K562 (cell line): ENCODE measurements around the gene SIRT7. TPM values are rescaled to one million over a fixed set of nuclear protein-coding genes. Genes with fewer than 3 reads are reported as not detected.
A peak's percentile ranks its signal among the peaks of the same experiment; 100 is the strongest.

Experiments
- ATAC-seq: fragments of 200-7000 bp; cut with Tn5 transposase; 3 replicates; pipeline ENCODE4 v1.9.1; 2020; ENCODE audit warnings: moderate library complexity
- BruUV-seq: library from RNA; stranded (reverse); fragments of 400-500 nt; replicated peaks from 2 replicates; lab custom pipeline; 2021; lab: Mats Ljungman, UMichigan
- CTCF ChIA-PET: fragments of 300-600 bp; formaldehyde crosslinking; extraction: SDS; loops from one replicate; lab custom pipeline; 2021; ENCODE audit warnings: low intra/inter-chr PET ratio; lab: Yijun Ruan, JAX
- POLR2A ChIA-PET: fragments of 300-600, 350-650 bp; sonication (Branson Sonifier 250); formaldehyde crosslinking; extraction: SDS; loops from one replicate; lab custom pipeline; 2021; ENCODE audit warnings: antibody characterized with exemption, inconsistent platforms; lab: Yijun Ruan, JAX
- DNase-seq, 4 experiments: peaks; one replicate each; pipeline versions ENCODE4 v3.0.0 to v3.0.0-alpha.2; 2011 to 2018; ENCODE audit warnings: low spot score in 3 of 4, mixed read lengths in 3 of 4; ENCODE audit errors: extremely low read depth in 1 of 4
- FAIRE-seq: peaks from 2 replicates; lab custom pipeline; 2011; peaks lifted over from hg19 to GRCh38; lab: Jason Lieb, UNC
- H2AFZ ChIP-seq: 2 replicates; pipeline ENCODE4 v1.6.0; 2011; ENCODE audit warnings: low read depth, low read length, control low read depth, inconsistent platforms
- H3K27ac ChIP-seq: fragments of 200-600 bp; 3 replicates; pipeline ENCODE4 v1.8.0; 2011; ENCODE audit warnings: low read depth, mild to moderate bottlenecking, control low read depth, inconsistent platforms, low read length, moderate library complexity, mixed read lengths; ENCODE audit errors: extremely low read depth
- H3K27me3 ChIP-seq, 2 experiments: fragments of 300-600 bp in 1 of 2; 2 replicates in 1 of 2; 3 replicates in 1 of 2; pipeline versions ENCODE4 v1.6.0 to v1.8.0; 2011; ENCODE audit warnings: inconsistent platforms in 2 of 2, low read length in 2 of 2, mild to moderate bottlenecking in 1 of 2, mixed read lengths in 1 of 2, moderate library complexity in 1 of 2; ENCODE audit not compliant: control insufficient read depth in 2 of 2, insufficient read depth in 2 of 2
- H3K36me3 ChIP-seq: fragments of 300-600 bp; 3 replicates; pipeline ENCODE4 v1.8.0; 2011; ENCODE audit warnings: mild to moderate bottlenecking, low read length, inconsistent platforms; ENCODE audit not compliant: control insufficient read depth, insufficient read depth
- H3K4me1 ChIP-seq, 2 experiments: fragments of 200-600 bp in 1 of 2; replicated peaks in 1 of 2; 2 replicates in 1 of 2; 3 replicates in 1 of 2; pipeline versions ENCODE4 v1.5.1 to v1.8.0; 2011; ENCODE audit warnings: inconsistent platforms in 2 of 2, low read length in 2 of 2, mild to moderate bottlenecking in 1 of 2, mixed read lengths in 1 of 2, moderate library complexity in 1 of 2; ENCODE audit not compliant: control insufficient read depth in 2 of 2, insufficient read depth in 2 of 2
- H3K4me2 ChIP-seq: 2 replicates; pipeline ENCODE4 v1.6.1; 2011; ENCODE audit warnings: low read length, control low read depth, inconsistent platforms, mixed read lengths; ENCODE audit not compliant: insufficient read depth
- H3K4me3 ChIP-seq: fragments of 200-600 bp; sonication (generic), shearing (Covaris generic); 2 replicates; pipeline ENCODE4 v1.5.1; 2016; ENCODE audit warnings: control low read depth, inconsistent platforms
- H3K79me2 ChIP-seq: fragments of 200-600 bp; 3 replicates; pipeline ENCODE4 v1.8.0; 2011; ENCODE audit warnings: low read length, inconsistent platforms; ENCODE audit not compliant: control insufficient read depth, insufficient read depth
- H3K9ac ChIP-seq, 2 experiments: 2 replicates each; pipeline versions ENCODE4 v1.6.0 to v1.6.1; 2011; ENCODE audit warnings: low read depth in 2 of 2, low read length in 2 of 2, control low read depth in 1 of 2, inconsistent platforms in 1 of 2, mild to moderate bottlenecking in 1 of 2, mixed read lengths in 1 of 2; ENCODE audit not compliant: insufficient read depth in 1 of 2
- H3K9me1 ChIP-seq: one replicate; pipeline ENCODE4 v1.6.0; 2011; ENCODE audit warnings: inconsistent platforms, mild to moderate bottlenecking, low read length, moderate library complexity; ENCODE audit not compliant: control insufficient read depth, insufficient read depth
- H3K9me3 ChIP-seq: replicated peaks from 2 replicates; pipeline ENCODE4 v1.5.1; 2011; ENCODE audit warnings: low read depth, low read length, inconsistent platforms; ENCODE audit not compliant: control insufficient read depth, insufficient read depth
- H4K20me1 ChIP-seq: replicated peaks from 2 replicates; pipeline ENCODE4 v1.6.1; 2011; ENCODE audit warnings: low read length, inconsistent platforms, mixed read lengths; ENCODE audit not compliant: control insufficient read depth, insufficient read depth
- POLR2G ChIP-seq: fragments of 200-400 bp; formaldehyde crosslinking; IDR thresholded peaks from 2 replicates; pipeline ENCODE4 v1.6.1; 2017; ENCODE audit warnings: low read depth, mild to moderate bottlenecking, antibody characterized with exemption, low read length, moderate library complexity
- RBFOX2 ChIP-seq: fragments of 200-400 bp; formaldehyde crosslinking; IDR thresholded peaks from 2 replicates; pipeline ENCODE4 v1.6.1; 2017; ENCODE audit warnings: low read depth, mild to moderate bottlenecking, low read length, moderate library complexity
- WGBS: fragments of 100-300 bp; shearing (Covaris generic); methylation state at CpG from one replicate; pipeline ENCODE4 v1.1.6; 2016; ENCODE audit warnings: low coverage, mixed read lengths; ENCODE audit not compliant: insufficient coverage; ENCODE audit errors: missing lambda C conversion rate; 5-methylcytosine and 5-hydroxymethylcytosine counted together
- in situ Hi-C: fragments of 300-500 bp; cut with MboI; formaldehyde crosslinking; loops from 4 replicates; pipeline ENCODE4 v1.15.0; 2018; ENCODE audit warnings: inconsistent platforms, mixed read lengths
- intact Hi-C: fragments of 100-400 bp; cut with micrococcal nuclease; formaldehyde crosslinking; loops from 2 replicates; pipeline ENCODE4 v1.14.2; 2022
- polyA plus RNA-seq, 8 experiments: library from polyadenylated mRNA; depleted of rRNA in 4 of 8; stranded (reverse) in 5 of 8; unstranded in 3 of 8; fragments of >200 nt; fragmentation: Nextera tagmentation in 2 of 8; fragmentation: Illumina TruSeq in 1 of 8; extraction: Ambion mirVana in 2 of 8; extraction: Trizol in 1 of 8; gene quantifications; 2 replicates each; pipeline versions ENCODE4 v1.2.1 to v1.2.3, GENCODE V29; 2011 to 2014; ENCODE audit warnings: inconsistent platforms in 1 of 8, missing spikeins in 1 of 8
- total RNA-seq, 7 experiments: library from RNA; depleted of rRNA in 6 of 7; stranded (reverse); fragments of >200 nt in 6 of 7; fragmentation: Illumina TruSeq in 2 of 7; extraction: Trizol in 2 of 7; gene quantifications; 2 replicates each; pipeline versions ENCODE4 v1.2.1 to v1.2.3, GENCODE V29; 2011 to 2021; ENCODE audit warnings: low replicate concordance in 1 of 7
- TF ChIP-seq, protein P1 (sequence below), 3 experiments: IDR thresholded peaks in 2 of 3; conservative IDR thresholded peaks in 1 of 3; 2 replicates each; pipeline ENCODE4 v1.5.1; 2011 to 2012; ENCODE audit warnings: low read length in 3 of 3, mild to moderate bottlenecking in 3 of 3, control low read depth in 2 of 3, improper control_type of control experiment in 1 of 3, inconsistent platforms in 1 of 3, low read depth in 1 of 3, mixed read lengths in 1 of 3, moderate library complexity in 1 of 3; ENCODE audit not compliant: insufficient read depth in 2 of 3

The SIRT7 gene
- total and polyA plus RNA-seq, 9 of the 15 experiments (the other 6 are each of a cell fraction or from before 2014, with no cell fraction given), result 1.6 to 54.8 (median 20.3) TPM

DNA sequence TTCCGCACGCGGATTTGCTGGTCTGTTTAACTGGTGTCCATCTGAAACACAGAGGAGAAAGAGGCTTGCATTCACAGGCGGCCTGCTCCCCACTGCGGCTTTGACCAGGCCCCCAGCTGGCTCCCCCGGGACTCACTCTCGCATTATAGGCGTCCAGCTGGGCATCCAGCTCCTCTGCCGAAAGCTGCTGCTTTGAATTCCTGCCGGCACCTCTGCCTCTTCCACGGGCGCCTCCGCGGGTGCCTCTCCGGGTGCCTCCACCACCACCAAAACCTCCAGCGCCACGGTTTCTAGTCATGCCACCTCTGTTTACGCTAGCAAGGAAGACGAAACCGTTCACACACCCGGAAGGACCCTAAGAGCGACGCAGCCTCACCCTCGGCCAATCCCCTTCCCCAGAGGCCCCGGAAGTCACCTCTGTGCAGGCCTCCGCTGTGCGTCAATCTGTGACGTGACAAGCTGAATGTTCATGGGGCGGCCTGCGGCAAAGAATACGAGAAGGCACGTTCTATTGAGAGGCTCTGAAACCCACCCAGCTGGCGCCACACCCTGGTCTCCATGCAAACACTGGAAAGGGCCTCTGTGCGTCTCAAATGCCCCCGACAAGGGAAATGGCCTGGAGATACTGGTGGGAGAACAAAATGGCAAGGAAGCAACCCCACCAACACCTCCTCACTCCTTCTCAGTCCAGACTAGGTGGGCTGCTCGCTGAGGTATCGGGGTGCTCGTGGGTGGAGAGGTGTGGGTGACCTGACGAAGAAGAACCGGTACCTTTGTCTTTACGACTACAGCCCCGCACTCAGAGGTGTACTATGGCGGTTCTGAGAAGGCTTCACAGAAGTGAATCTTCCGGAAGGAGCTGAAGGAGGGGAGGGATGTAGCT lies 29.6 kb downstream of the SIRT7 start:
- Histone ChIP-seq H3K27me3 (no peaks in the 10 kb centered on the region), H3K27ac (no peak overlapping the region), H3K9me1 (peaks cover 5% of the 10 kb centered on the region), H2AFZ (no peak overlapping the region), H3K79me2 (peaks cover 71% of the 10 kb centered on the region), H3K36me3 (peaks cover 72% of the 10 kb centered on the region), H3K9me3 (no peaks in the 10 kb centered on the region), H3K4me3 (no peak overlapping the region), H3K9ac (peak overlapping the region in 1 of 2 experiments; percentile 89; a peak in 2 of 4 replicates), H4K20me1 (0 out of 2 replicates have a peak, but pooled peaks cover 4% of the 10 kb centered on the region), H3K4me1 (peaks cover 12 to 49% of the 10 kb centered on the region in 2 experiments; a peak in 4 of 5 replicates), H3K4me2 (no peak overlapping the region)
- FAIRE-seq (no peak), ATAC-seq (no peak), DNase-seq (peak in 1 of 4 experiments; percentile 6)
- in situ Hi-C loops (no loop called here), intact Hi-C loops (no loop called here)
- TF ChIP-seq RBFOX2 (peak; percentile 76), POLR2G (peak; percentile 68)
- TF ChIP-seq, protein P1, sequence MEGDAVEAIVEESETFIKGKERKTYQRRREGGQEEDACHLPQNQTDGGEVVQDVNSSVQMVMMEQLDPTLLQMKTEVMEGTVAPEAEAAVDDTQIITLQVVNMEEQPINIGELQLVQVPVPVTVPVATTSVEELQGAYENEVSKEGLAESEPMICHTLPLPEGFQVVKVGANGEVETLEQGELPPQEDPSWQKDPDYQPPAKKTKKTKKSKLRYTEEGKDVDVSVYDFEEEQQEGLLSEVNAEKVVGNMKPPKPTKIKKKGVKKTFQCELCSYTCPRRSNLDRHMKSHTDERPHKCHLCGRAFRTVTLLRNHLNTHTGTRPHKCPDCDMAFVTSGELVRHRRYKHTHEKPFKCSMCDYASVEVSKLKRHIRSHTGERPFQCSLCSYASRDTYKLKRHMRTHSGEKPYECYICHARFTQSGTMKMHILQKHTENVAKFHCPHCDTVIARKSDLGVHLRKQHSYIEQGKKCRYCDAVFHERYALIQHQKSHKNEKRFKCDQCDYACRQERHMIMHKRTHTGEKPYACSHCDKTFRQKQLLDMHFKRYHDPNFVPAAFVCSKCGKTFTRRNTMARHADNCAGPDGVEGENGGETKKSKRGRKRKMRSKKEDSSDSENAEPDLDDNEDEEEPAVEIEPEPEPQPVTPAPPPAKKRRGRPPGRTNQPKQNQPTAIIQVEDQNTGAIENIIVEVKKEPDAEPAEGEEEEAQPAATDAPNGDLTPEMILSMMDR (IDR thresholded peaks at IDR 0.05 in 2 of 3, conservative IDR thresholded peaks at IDR 0.05 in 1 of 3; ENCODE audit: insufficient read depth in 2 of 3, low read depth in 1 of 3, low read length in 3 of 3), result no peak
- CTCF ChIA-PET, result no interaction called here
- BruUV-seq, result no TSS peak
- 96% methylated on average over 32 of the region's 44 CpGs for WGBS
- POLR2A ChIA-PET, result interaction anchor here (0.7 to 10.5 kb wide), 3 partner anchors 13 to 175 kb away, joined by 3 to 85 read pairs (median 5); no protein-coding TSS in a partner anchor
